Measurements from ENCODE around the gene TCF3. TPM values are rescaled to one million over a fixed set of nuclear protein-coding genes. Genes with fewer than 3 reads are reported as not detected.
A peak's percentile ranks its signal among the peaks of the same experiment; 100 is the strongest.

TCF3 gene
- total and polyA plus RNA-seq, 2 donors, result 27.4 to 50.2 TPM

DNA sequence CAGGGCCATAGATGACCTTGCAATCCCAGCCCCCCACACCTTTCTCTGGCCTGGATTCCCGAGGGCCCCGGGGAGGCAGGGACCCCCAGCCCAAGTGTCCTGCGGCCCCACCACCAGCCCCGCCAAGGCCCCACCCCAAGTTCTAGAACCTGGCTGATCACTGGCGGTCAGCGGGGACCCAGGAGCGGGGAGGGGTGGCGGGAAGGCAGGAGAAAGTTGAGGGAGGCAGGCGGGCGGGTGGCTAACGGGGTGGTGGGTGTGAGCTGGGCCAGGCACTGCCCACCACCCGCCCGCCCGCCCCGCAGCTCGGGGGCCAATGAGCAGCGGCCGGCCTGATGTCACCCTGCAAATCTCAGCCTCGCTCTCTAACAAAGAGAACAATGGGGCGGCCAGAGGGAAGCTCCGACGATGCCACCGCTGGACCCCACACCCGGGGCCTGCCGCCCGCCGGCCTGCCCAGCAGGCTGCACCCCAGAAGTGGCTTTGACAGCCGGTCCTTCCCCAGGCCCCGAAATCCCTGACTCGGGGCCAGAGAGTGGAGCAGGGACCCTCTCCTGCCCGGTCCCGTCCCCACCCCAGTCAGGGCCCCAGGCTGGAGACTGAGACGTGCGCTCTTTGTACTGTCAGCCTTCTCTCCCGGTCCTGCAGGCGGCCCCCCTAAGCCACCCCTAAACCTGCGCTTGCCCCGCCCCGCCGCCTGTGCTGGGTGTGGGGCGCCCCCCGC is 85.9 kb downstream of the TCF3 start:
- Histone ChIP-seq H3K4me3 (ENCODE audit: low read depth, low read length) (peak overlapping the region; percentile 82), H3K27ac (ENCODE audit: low read depth) (peak overlapping the region; percentile 75), H3K36me3 (ENCODE audit: insufficient read depth) (no peaks in the 10 kb centered on the region), H3K4me1 (ENCODE audit: insufficient read depth) (no peaks in the 10 kb centered on the region)
- 7% methylated on average over 42 of the region's 42 CpGs for WGBS
- peak; percentile 71 for DNase-seq (ENCODE audit: extremely low spot score)

DNA sequence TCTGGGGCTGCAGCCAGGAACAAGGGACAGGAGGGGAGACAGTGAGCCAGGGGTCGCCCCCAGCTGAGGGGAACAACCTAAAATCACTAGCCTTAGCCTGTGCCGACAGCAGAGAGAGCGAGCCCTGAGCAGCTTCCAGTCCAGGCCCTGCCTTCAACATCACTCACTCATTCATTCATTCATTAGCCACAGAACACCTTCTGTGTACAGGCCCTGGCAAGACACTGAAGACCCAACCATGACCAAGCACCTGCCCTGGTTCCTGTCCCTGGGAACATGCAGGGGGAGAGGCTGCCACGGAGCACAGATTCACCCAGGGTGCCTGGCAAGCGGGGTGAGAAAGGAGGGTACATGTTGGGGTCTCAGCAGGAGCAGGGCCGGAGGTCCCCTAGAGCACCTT is 89.2 kb downstream of the TCF3 start:
- WGBS, result 91% methylated on average over 6 of the region's 6 CpGs
- Histone ChIP-seq H3K36me3 (ENCODE audit: insufficient read depth) (no peaks in the 10 kb centered on the region), H3K27ac (ENCODE audit: low read depth) (no peak overlapping the region), H3K4me3 (ENCODE audit: low read depth, low read length) (no peak overlapping the region), H3K4me1 (ENCODE audit: insufficient read depth) (no peaks in the 10 kb centered on the region)
- no peak for DNase-seq (ENCODE audit: extremely low spot score)

DNA sequence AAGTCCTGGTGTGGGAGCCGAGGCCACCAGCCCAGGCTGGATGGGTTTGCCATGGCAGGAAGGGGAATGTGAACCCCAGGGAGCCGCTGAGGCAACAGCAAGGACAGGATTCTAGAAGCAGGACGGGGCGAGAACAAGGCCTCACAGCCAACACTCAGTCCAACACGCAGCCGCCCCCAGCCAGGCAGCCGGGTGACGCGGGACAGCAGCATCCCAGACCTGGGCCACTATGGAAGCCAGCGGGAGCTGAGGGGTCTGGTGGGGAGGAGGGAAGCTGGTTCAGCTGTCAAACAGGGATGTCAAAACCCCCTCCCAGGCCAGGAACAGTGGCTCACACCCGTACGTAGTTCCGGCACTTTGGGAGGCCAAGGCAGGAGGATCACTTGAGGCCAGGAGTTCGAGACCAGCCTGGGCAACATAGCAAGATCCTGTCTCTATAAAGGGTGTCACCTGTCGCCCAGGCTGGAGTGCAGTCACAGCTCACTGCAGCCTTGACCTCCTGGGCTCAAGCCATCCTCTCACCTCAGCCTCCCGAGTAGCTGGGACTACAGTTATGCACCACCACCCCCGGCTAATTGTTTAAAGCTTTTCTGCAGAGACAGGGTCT is 91.1 kb downstream of the TCF3 start:
- DNase-seq (ENCODE audit: extremely low spot score), result no peak
- no peaks in the 10 kb centered on the region for H3K36me3 ChIP-seq (ENCODE audit: insufficient read depth)
- no peak overlapping the region for H3K4me3 ChIP-seq (ENCODE audit: low read depth, low read length)
- 85% methylated on average over 17 of the region's 17 CpGs for WGBS
- H3K27ac ChIP-seq (ENCODE audit: low read depth), result no peak overlapping the region
- no peaks in the 10 kb centered on the region for H3K4me1 ChIP-seq (ENCODE audit: insufficient read depth)

DNA sequence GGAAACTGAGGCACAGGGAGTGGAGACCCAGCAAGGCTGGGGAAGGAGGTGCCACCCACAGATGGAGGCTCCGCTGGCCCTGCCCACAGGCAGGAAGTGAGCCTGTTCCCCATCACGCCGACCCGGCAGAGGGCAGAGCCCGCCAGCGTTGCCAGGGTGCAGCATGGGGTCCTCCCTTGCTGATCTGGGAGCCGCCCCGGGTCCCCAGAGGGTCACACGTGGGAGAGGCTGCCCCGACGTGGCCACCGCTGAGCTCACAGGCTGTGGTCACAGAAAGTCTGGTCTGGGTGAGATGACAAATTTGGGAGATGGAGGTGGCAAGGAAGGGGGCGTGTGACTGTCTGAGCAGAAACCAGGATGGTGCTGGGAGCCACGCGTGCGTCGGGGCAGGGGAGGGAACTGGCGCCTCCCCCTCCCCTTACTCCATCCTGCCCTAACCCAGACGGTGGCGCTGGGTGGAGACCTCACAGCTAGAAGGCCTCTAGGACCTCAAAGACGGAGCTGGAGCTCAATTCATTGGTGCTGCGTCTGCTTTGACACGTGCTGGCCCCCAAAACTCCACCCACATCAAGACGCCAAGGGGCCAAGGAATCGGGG is 92.0 kb downstream of the TCF3 start:
- no peak overlapping the region for H3K4me3 ChIP-seq (ENCODE audit: low read depth, low read length)
- 68% methylated on average over 25 of the region's 25 CpGs for WGBS
- no peak overlapping the region for H3K27ac ChIP-seq (ENCODE audit: low read depth)
- H3K36me3 ChIP-seq (ENCODE audit: insufficient read depth), result no peaks in the 10 kb centered on the region
- no peaks in the 10 kb centered on the region for H3K4me1 ChIP-seq (ENCODE audit: insufficient read depth)
- DNase-seq (ENCODE audit: extremely low spot score), result no peak

Small RNA genes lying within 50 kb of the gene (small RNA-seq; reads per million reads assigned to genes)
- gene AC005943.2 (not detected), gene RN7SL477P (not detected), gene RNU6-1223P (not detected)

Other genes with a start within 250 kb of the TCF3 start
- gene DAZAP1, start 245.0 kb downstream of the TCF3 start, total RNA-seq, result 37.0 TPM
- gene DAZAP1, start 245.0 kb downstream of the TCF3 start, polyA plus RNA-seq, result 71.5 TPM
- 507 TPM for gene RPS15, start 214.2 kb downstream of the TCF3 start, total RNA-seq
- gene RPS15, start 214.2 kb downstream of the TCF3 start, polyA plus RNA-seq, result 3,233 TPM
- 1.2 TPM for gene APC2, start 202.5 kb downstream of the TCF3 start, total RNA-seq
- 0.66 TPM for gene APC2, start 202.5 kb downstream of the TCF3 start, polyA plus RNA-seq
- gene C19orf25, start 173.4 kb downstream of the TCF3 start, total RNA-seq, result 15.0 TPM
- gene C19orf25, start 173.4 kb downstream of the TCF3 start, polyA plus RNA-seq, result 40.5 TPM
- 1.6 TPM for gene PCSK4, start 162.3 kb downstream of the TCF3 start, total RNA-seq
- gene PCSK4, start 162.3 kb downstream of the TCF3 start, polyA plus RNA-seq, result 2.7 TPM
- 4.9 TPM for gene REEP6, start 161.4 kb downstream of the TCF3 start, total RNA-seq
- gene REEP6, start 161.4 kb downstream of the TCF3 start, polyA plus RNA-seq, result 11.3 TPM
- gene ADAMTSL5, start 139.6 kb downstream of the TCF3 start, total RNA-seq, result 4.1 TPM
- gene ADAMTSL5, start 139.6 kb downstream of the TCF3 start, polyA plus RNA-seq, result 9.4 TPM
- gene PLK5, start 128.5 kb downstream of the TCF3 start, total RNA-seq, result 0.37 TPM
- gene PLK5, start 128.5 kb downstream of the TCF3 start, polyA plus RNA-seq, result 2.3 TPM
- gene MEX3D, start 84.3 kb downstream of the TCF3 start, total RNA-seq, result 24.2 TPM
- gene MEX3D, start 84.3 kb downstream of the TCF3 start, polyA plus RNA-seq, result 19.1 TPM
- gene MBD3, start 59.8 kb downstream of the TCF3 start, total RNA-seq, result 32.5 TPM
- gene MBD3, start 59.8 kb downstream of the TCF3 start, polyA plus RNA-seq, result 76.4 TPM
- gene UQCR11, start 47.2 kb downstream of the TCF3 start, total RNA-seq, result 33.3 TPM
- 144 TPM for gene UQCR11, start 47.2 kb downstream of the TCF3 start, polyA plus RNA-seq
- gene ONECUT3, start 100.9 kb upstream of the TCF3 start, total RNA-seq, result not detected
- gene ONECUT3, start 100.9 kb upstream of the TCF3 start, polyA plus RNA-seq, result not detected
- gene ATP8B3, start 159.7 kb upstream of the TCF3 start, total RNA-seq, result 1.4 TPM
- gene ATP8B3, start 159.7 kb upstream of the TCF3 start, polyA plus RNA-seq, result 1.6 TPM
- 7.9 TPM for gene REXO1, start 195.9 kb upstream of the TCF3 start, total RNA-seq
- 20.5 TPM for gene REXO1, start 195.9 kb upstream of the TCF3 start, polyA plus RNA-seq
- gene KLF16, start 211.0 kb upstream of the TCF3 start, total RNA-seq, result 3.6 TPM
- 17.6 TPM for gene KLF16, start 211.0 kb upstream of the TCF3 start, polyA plus RNA-seq
- 41.9 TPM for gene ABHD17A, start 232.9 kb upstream of the TCF3 start, total RNA-seq
- 99.7 TPM for gene ABHD17A, start 232.9 kb upstream of the TCF3 start, polyA plus RNA-seq

Data from urinary bladder (tissue), 4 donors.